ENCODE measurements around the gene CCSER1.

The CCSER1 gene

GRCh38 chr4:90544532-90545045 lies 417.4 kb downstream of the CCSER1 start:
- DNase-seq (ENCODE audit: low read depth, low spot score), result no peak

GRCh38 chr4:90545380-90545779 lies 418.2 kb downstream of the CCSER1 start:
- DNase-seq (ENCODE audit: low read depth, low spot score), result no peak

GRCh38 chr4:90546114-90546513 lies 418.9 kb downstream of the CCSER1 start:
- no peak for DNase-seq (ENCODE audit: low read depth, low spot score)

GRCh38 chr4:90570615-90571014 lies 443.4 kb downstream of the CCSER1 start:
- DNase-seq (ENCODE audit: low read depth, low spot score), result no peak

- DNase-seq (ENCODE audit: low read depth, low spot score), result no peak
Measured at GRCh38 chr4:90572996-90573395, 445.8 kb downstream of the CCSER1 start.

- no peak for DNase-seq (ENCODE audit: low read depth, low spot score)
Measured at GRCh38 chr4:90575371-90575770, 448.2 kb downstream of the CCSER1 start.

GRCh38 chr4:90580326-90580725 lies 453.1 kb downstream of the CCSER1 start:
- DNase-seq (ENCODE audit: low read depth, low spot score), result no peak

- no peak for DNase-seq (ENCODE audit: low read depth, low spot score)
Measured at GRCh38 chr4:90582087-90582486, 454.9 kb downstream of the CCSER1 start.

GRCh38 chr4:90584051-90584450 lies 456.9 kb downstream of the CCSER1 start:
- DNase-seq (ENCODE audit: low read depth, low spot score), result no peak

- no peak for DNase-seq (ENCODE audit: low read depth, low spot score)
Measured at GRCh38 chr4:90585961-90586360, 458.8 kb downstream of the CCSER1 start.

GRCh38 chr4:90586799-90587198 lies 459.6 kb downstream of the CCSER1 start:
- no peak for DNase-seq (ENCODE audit: low read depth, low spot score)

- no peak for DNase-seq (ENCODE audit: low read depth, low spot score)
Measured at GRCh38 chr4:90597927-90598326, 470.7 kb downstream of the CCSER1 start.

- DNase-seq (ENCODE audit: low read depth, low spot score), result no peak
Measured at GRCh38 chr4:90598741-90599140, 471.5 kb downstream of the CCSER1 start.

- no peak for DNase-seq (ENCODE audit: low read depth, low spot score)
Measured at GRCh38 chr4:90602726-90603125, 475.5 kb downstream of the CCSER1 start.

- no peak for DNase-seq (ENCODE audit: low read depth, low spot score)
Measured at GRCh38 chr4:90603540-90603939, 476.3 kb downstream of the CCSER1 start.

- DNase-seq (ENCODE audit: low read depth, low spot score), result no peak
Measured at GRCh38 chr4:90606781-90607180, 479.6 kb downstream of the CCSER1 start.

- no peak for DNase-seq (ENCODE audit: low read depth, low spot score)
Measured at GRCh38 chr4:90614371-90614770, 487.2 kb downstream of the CCSER1 start.

GRCh38 chr4:90621080-90621479 lies 493.9 kb downstream of the CCSER1 start:
- DNase-seq (ENCODE audit: low read depth, low spot score), result no peak

GRCh38 chr4:90624781-90625180 lies 497.6 kb downstream of the CCSER1 start:
- no peak for DNase-seq (ENCODE audit: low read depth, low spot score)

- DNase-seq (ENCODE audit: low read depth, low spot score), result no peak
Measured at GRCh38 chr4:90641861-90642599, 514.8 kb downstream of the CCSER1 start.

GRCh38 chr4:90643156-90643555 lies 516.0 kb downstream of the CCSER1 start:
- no peak for DNase-seq (ENCODE audit: low read depth, low spot score)

GRCh38 chr4:90648311-90648710 lies 521.1 kb downstream of the CCSER1 start:
- no peak for DNase-seq (ENCODE audit: low read depth, low spot score)

GRCh38 chr4:90648791-90649190 lies 521.6 kb downstream of the CCSER1 start:
- DNase-seq (ENCODE audit: low read depth, low spot score), result no peak

GRCh38 chr4:90660672-90661071 lies 533.5 kb downstream of the CCSER1 start:
- no peak for DNase-seq (ENCODE audit: low read depth, low spot score)
